NCI-H82 (cell line): ENCODE measurements around the gene ARAP1.

ENCODE experiments used
- DNase-seq: peaks from one replicate; lab custom pipeline; 2025; lab: John Stamatoyannopoulos, UW

ARAP1 gene

GRCh38 chr11:72724851-72725723 is 27.1 kb downstream of the ARAP1 start:
- peak; percentile 90 for DNase-seq

- DNase-seq = no peak
These were observed 28.1 kb downstream of the ARAP1 start for GRCh38 chr11:72724021-72724551.

GRCh38 chr11:72723508-72723907 is 28.7 kb downstream of the ARAP1 start:
- no peak for DNase-seq

- DNase-seq = peak; percentile 62
These were observed 30.0 kb downstream of the ARAP1 start for GRCh38 chr11:72722050-72722748.

GRCh38 chr11:72721689-72722049 is 30.5 kb downstream of the ARAP1 start:
- DNase-seq = no peak

- no peak for DNase-seq
These were observed 30.9 kb downstream of the ARAP1 start for GRCh38 chr11:72721276-72721675.

GRCh38 chr11:72720784-72721183 is 31.4 kb downstream of the ARAP1 start:
- DNase-seq = no peak

GRCh38 chr11:72720047-72720446 is 32.2 kb downstream of the ARAP1 start:
- no peak for DNase-seq

- no peak for DNase-seq
These were observed 32.7 kb downstream of the ARAP1 start for GRCh38 chr11:72719551-72719950.

- no peak for DNase-seq
These were observed 33.1 kb downstream of the ARAP1 start for GRCh38 chr11:72719144-72719543.

- DNase-seq = no peak
These were observed 34.1 kb downstream of the ARAP1 start for GRCh38 chr11:72718101-72718501.

- DNase-seq = no peak
These were observed 35.3 kb downstream of the ARAP1 start for GRCh38 chr11:72716788-72717435.

- DNase-seq = no peak
These were observed 35.9 kb downstream of the ARAP1 start for GRCh38 chr11:72716290-72716689.

- DNase-seq = no peak
These were observed 39.4 kb downstream of the ARAP1 start for GRCh38 chr11:72712841-72713240.

GRCh38 chr11:72712168-72712751 is 39.9 kb downstream of the ARAP1 start:
- no peak for DNase-seq

- no peak for DNase-seq
These were observed 41.1 kb downstream of the ARAP1 start for GRCh38 chr11:72711141-72711540.

GRCh38 chr11:72710278-72710677 is 41.9 kb downstream of the ARAP1 start:
- no peak for DNase-seq

GRCh38 chr11:72709478-72710238 is 42.5 kb downstream of the ARAP1 start:
- no peak for DNase-seq

GRCh38 chr11:72707032-72707431 is 45.2 kb downstream of the ARAP1 start:
- DNase-seq = no peak

- peak; percentile 42 for DNase-seq
These were observed 45.6 kb downstream of the ARAP1 start for GRCh38 chr11:72706579-72706978.
